Stimulated activated memory B cell treated with anti-CD40 and anti-IgM and Interleukin-4, amounts not matched to agents 10 μg/mL and 1 μg/mL and 100 μg/mL, for 72 hours (primary cell): ENCODE results near the gene HERC6.
"Not testable (repeated sequence)": the region's sequence is repeated elsewhere in the genome, so short reads cannot be mapped to it uniquely, and the experiment has no call there.

Source experiments
- ATAC-seq: fragments of 150-1000 bp; cut with Tn5 transposase; 2 replicates; pipeline ENCODE4 v1.10.0; 2021
- H3K27ac Mint-ChIP-seq: one replicate; pipeline ENCODE4 v1.8.0; 2022; ENCODE audit warnings: mild to moderate bottlenecking, mixed read lengths
- H3K27me3 Mint-ChIP-seq: one replicate; pipeline ENCODE4 v1.8.0; 2022; ENCODE audit warnings: mixed read lengths
- H3K36me3 Mint-ChIP-seq: one replicate; pipeline ENCODE4 v1.8.0; 2022; ENCODE audit warnings: mixed read lengths
- H3K4me1 Mint-ChIP-seq: one replicate; pipeline ENCODE4 v1.8.0; 2022; ENCODE audit warnings: mixed read lengths
- H3K4me3 Mint-ChIP-seq: one replicate; pipeline ENCODE4 v1.8.0; 2022; ENCODE audit warnings: mild to moderate bottlenecking, moderate library complexity, mixed read lengths
- H3K9me3 Mint-ChIP-seq: one replicate; pipeline ENCODE4 v1.8.0; 2022; ENCODE audit warnings: mixed read lengths

Gene HERC6

DNA sequence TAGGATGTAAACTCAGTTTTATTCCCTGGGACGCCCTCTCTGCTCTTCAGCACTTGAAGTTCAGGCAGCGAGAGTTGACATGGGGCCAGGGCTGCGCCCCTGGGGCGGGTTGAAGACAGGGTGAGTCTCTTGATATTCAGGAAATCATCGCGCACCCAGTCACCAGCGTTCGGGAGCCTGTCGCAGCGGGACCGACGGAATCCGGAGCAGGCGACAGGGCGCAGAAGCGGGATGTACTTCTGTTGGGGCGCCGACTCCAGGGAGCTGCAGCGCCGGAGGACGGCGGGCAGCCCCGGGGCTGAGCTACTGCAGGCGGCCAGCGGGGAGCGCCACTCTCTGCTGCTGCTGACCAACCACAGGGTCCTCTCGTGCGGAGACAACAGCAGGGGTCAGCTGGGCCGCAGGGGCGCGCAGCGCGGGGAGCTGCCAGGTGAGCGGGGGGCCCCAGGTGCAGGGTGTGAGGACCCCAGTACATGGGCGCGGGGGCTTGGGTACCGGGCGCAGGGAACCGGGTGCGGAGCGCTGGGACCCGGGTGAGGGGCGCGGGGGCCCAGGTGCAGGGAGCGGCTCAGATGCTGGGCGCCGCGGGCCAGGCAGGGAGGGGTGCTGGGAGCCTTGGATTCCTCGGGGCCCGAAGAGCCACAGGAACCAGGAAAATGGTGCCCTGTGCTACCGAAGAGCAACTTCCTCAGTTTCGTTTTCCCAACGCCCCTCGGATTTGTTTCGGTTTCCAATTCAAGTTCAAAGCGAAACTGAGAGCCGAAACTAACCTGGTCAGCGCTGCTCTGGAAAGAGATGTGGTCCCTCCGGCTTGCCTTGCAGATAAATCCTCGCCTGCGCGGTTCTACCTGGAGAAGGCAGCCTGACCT is at the start of gene HERC6:
TSS of gene HERC6 (plus strand) at position 162 of the 869 bp plus-strand sequence. CDS start at position 232, 70 bp downstream.
- Mint-ChIP-seq H3K36me3 (no peaks in the 10 kb centered on the region), H3K9me3 (no peaks in the 10 kb centered on the region), H3K27ac (peak within 1 kb of the TSS; percentile 97), H3K27me3 (no peaks in the 10 kb centered on the region), H3K4me1 (peaks cover 24% of the 10 kb centered on the region), H3K4me3 (peak within 1 kb of the TSS; percentile 92)
- peak; percentile 92 for ATAC-seq

DNA sequence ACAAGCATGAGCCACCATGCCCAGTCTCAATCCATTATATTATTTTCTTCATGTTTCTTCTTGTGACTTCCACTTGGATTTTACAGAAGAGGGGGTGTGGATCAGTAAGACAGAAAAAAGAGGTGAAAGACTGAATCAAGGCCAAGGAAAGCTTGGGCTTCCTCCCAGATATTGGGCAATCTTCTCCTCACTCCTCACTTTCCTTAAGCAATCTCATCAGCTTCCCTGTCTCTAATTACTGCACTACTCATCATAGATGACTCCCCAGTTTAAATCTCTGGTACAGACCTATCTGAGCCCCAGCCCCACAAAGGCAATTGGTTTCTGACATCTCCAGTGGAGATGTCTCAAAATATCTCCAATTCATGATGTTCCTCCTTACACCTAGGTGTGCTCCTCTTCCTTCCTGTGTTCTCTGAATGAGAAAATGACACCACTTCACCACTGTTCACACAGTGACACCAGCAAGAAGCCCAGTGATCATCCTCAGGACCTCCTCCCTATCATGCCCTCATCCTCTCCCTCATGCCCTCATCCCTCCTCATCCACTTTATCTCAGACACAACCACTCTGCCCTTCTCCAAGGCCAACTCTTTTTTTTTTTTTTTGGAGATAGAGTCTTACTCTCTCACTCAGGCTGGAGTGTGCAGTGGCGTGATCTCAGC is 44.8 kb upstream of the HERC6 start:
- Mint-ChIP-seq H3K9me3 (peaks cover 6% of the 10 kb centered on the region), H3K27me3 (no peaks in the 10 kb centered on the region), H3K27ac (no peak overlapping the region), H3K4me3 (no peak overlapping the region), H3K4me1 (peaks cover 26% of the 10 kb centered on the region), H3K36me3 (no peaks in the 10 kb centered on the region)
- ATAC-seq = no peak

DNA sequence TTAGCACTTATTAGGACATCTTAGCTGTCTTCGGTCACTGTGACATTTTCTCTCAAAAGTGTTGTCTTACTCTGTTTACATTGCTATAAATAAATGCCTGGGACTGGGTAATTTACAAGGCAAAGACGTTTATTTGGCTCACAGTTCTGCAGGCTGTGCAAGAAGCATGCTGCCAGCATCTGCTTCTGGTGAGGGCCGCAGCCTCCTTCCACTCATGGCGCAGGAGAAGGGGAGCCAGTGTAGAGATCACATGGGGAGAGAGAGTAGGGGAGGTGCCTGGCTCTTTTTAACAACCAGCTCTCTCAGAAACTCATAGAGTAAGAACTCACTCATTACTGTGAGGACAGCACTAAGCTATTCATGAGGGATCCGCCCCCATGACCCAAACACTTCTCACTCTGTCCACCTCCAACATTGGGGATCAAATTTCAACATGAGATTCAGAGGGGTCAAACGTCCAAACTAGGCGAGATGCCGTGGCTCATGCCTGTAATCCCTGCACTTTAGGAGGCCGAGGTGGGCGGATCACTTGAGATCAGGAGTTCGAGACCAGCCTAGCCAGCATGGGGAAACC is 43.5 kb upstream of the HERC6 start:
- Mint-ChIP-seq H3K27me3 (no peaks in the 10 kb centered on the region), H3K36me3 (no peaks in the 10 kb centered on the region), H3K4me3 (no peak overlapping the region), H3K27ac (no peak overlapping the region), H3K9me3 (peaks cover 6% of the 10 kb centered on the region), H3K4me1 (peaks cover 26% of the 10 kb centered on the region)
- no peak for ATAC-seq

DNA sequence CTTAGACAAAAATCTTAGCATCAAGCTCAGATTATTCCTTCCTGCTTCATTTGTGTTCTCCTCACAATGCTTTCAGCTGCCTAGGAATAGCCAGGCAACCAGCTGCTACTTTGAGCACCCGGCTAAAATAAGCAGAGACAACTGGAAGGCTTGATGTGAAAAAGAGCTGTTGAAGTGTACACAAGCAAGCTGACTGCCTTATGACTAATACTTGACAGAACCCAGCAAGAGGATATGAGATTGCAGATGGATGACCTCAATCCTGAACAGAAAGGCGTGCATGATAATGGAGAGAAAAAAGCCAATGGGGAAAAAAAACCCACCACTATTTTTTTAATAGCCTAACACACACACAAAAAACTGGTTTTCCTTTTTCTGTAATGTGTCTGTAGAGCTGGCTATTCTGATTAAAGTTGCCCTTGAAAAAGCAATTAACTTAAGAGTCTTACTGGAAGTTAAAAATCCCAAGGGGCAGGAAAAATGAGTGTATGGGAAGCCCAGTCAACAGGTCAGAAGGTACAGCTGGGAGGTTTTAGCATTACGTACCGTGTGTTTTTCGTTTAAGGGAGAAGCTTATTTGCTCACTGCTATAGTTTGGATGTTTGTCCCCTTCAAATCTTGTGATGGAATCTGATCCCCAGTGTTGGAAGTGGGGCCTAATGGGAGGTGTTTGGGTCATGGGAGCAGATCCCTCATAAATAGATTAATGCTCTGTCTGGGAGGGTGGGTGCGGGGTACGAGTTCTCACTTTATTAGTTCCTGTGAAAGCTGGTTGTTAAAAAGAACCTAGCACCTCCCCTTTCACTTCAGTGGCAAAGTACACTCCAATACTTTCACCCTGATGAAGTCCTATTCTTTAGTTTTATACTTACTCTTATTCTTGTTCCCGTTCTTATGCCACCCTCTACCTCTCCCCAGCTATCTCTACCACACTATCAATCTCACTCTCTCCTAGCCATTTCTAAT is 37.1 kb upstream of the HERC6 start:
- Mint-ChIP-seq H3K4me3 (no peak overlapping the region), H3K36me3 (no peaks in the 10 kb centered on the region), H3K27me3 (no peaks in the 10 kb centered on the region), H3K9me3 (no peaks in the 10 kb centered on the region), H3K4me1 (no peaks in the 10 kb centered on the region), H3K27ac (no peak overlapping the region)
- no peak for ATAC-seq

DNA sequence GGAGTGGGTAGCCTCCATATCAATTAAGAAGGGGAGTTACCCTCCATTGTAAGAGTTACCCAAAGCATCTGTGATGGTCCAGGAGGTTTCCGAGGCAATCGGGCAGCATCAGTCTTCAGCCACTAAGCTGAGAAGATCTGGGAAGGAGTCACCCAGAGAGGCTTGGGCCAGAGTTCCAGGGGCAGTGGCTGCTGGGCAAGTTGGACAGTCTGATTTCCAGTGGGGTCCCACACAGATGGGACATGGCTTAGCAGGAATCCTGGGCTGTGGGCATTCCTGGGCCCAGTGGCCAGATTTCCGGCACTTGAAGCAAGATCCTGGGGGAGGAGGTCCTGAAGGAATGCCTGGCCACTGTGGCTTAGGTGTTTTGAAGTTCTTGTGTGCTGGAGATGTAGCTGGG is 31.8 kb upstream of the HERC6 start:
- not testable (repeated sequence) for ATAC-seq, H3K4me1 Mint-ChIP-seq, H3K4me3 Mint-ChIP-seq, H3K27ac Mint-ChIP-seq, H3K9me3 Mint-ChIP-seq, H3K27me3 Mint-ChIP-seq, H3K36me3 Mint-ChIP-seq

DNA sequence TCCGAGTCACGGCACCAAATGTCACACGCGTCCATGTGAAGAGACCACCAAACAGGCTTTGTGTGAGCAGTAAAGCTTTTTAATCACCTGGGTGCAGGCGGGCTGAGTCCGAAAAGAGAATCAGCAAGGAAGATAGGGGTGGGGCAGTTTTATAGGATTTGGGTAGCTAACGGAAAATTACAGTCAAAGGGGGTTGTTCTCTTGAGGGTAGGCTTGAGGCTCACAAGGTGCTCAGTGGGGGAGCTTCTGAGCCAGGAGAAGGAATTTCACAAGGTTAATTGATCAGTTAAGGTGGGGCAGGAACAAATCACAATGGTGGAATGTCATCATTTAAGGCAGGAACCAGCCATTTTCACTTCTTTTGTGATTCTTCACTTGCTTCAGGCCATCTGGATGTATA is 29.9 kb upstream of the HERC6 start:
- H3K4me3 Mint-ChIP-seq, H3K36me3 Mint-ChIP-seq, ATAC-seq, H3K4me1 Mint-ChIP-seq, H3K9me3 Mint-ChIP-seq, H3K27ac Mint-ChIP-seq, H3K27me3 Mint-ChIP-seq: not testable (repeated sequence)

DNA sequence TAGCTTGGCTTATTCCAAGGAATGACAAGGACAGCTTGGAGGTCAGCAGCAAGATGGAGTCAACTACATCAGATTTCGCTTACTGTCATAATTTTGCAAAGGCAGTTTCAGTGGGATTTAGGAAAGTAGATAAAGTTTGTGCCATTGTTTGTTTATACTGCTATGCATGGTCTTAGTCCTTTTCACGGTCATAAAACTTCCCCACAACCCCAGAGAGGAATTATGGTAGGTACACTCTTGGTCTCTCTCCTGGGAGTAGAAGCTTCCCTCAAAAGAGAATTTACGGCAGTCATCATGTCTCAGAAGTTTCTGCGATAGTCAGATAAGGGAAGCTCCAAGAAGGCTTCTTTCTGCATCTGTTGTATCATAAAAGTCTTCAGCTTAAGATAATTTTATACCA is 27.9 kb upstream of the HERC6 start:
- Mint-ChIP-seq H3K9me3 (peaks cover 3% of the 10 kb centered on the region), H3K36me3 (peaks cover 6% of the 10 kb centered on the region), H3K4me3 (no peak overlapping the region), H3K27ac (no peak overlapping the region), H3K4me1 (no peaks in the 10 kb centered on the region), H3K27me3 (no peaks in the 10 kb centered on the region)
- no peak for ATAC-seq

DNA sequence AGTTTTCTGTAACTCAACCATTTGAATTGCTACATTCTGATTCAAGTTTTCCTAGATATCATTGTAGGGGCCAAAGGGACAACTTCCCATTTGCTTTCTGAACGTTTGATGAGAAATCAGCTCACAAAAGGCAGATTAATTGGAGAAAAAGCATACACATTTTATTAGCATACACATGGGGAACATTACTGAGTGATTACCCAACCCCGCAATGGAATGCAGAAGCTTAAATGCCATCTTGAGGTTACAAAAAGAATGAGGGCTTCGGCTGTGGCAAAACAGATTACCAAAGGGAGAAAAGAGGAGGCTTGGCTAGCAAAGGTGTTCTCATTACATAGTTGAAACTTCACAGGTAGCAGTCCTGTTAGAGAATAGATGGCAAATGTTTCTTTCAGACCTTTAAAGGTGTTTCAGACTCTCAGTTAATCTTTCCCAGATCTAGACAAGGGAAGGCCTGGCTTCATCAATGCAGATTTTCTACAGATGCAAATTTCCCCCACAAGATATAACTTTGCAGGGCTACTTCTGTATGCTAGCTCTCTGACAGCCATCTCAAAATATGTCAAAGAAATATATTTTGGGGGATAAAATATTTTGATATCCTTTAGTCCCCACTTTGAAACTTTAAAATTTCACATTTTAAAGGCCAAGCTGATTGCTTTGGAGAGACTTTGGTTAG is 26.5 kb upstream of the HERC6 start:
- Mint-ChIP-seq H3K36me3 (peaks cover 6% of the 10 kb centered on the region), H3K27me3 (no peaks in the 10 kb centered on the region), H3K4me3 (no peak overlapping the region), H3K27ac (no peak overlapping the region), H3K4me1 (no peaks in the 10 kb centered on the region), H3K9me3 (peaks cover 3% of the 10 kb centered on the region)
- ATAC-seq = no peak

DNA sequence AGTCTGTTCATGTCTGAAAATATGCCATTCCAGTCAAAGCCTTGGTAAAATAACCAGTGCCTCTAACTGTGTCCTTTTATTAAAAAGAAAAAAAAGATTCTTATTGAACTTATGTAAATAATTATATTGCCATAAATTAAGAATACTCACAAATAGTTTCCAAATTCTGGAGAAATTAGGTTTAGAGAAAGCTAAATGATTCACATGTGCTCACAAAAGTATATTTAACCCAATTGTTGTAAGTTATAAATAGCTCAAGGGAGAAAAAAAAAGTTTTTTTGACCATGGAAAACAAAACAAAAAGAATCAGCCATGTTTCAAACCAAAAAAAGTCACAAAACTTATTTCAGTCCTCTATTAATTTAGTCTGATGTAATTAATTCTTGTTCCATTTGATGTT is 25.3 kb upstream of the HERC6 start:
- Mint-ChIP-seq H3K36me3 (peaks cover 6% of the 10 kb centered on the region), H3K4me3 (no peak overlapping the region), H3K27me3 (no peaks in the 10 kb centered on the region), H3K9me3 (peaks cover 3% of the 10 kb centered on the region), H3K27ac (no peak overlapping the region), H3K4me1 (no peaks in the 10 kb centered on the region)
- no peak for ATAC-seq

DNA sequence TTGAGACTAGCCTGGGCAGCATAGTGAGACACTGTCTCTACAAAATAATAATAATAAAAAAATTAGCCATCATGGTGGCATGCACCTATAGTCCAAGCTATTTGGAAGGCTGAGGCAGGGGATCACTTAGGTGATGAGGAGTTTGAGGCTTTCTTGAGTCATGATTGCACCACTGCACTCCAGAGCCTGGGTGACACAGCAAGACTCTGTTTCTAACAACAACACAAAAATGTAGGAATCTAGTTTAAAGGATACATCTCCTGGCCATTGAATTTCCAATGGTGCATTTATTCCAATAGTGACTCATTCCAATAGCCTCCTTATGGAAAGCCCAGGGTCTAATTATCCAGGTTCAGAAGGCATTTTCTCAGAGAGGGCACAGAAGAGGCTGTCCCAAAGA is 21.9 kb upstream of the HERC6 start:
- no peaks in the 10 kb centered on the region for H3K4me1 Mint-ChIP-seq
- peaks cover 3% of the 10 kb centered on the region for H3K9me3 Mint-ChIP-seq
- peaks cover 6% of the 10 kb centered on the region for H3K36me3 Mint-ChIP-seq
- no peak overlapping the region for H3K27ac Mint-ChIP-seq
- no peaks in the 10 kb centered on the region for H3K27me3 Mint-ChIP-seq
- ATAC-seq = no peak
- H3K4me3 Mint-ChIP-seq = no peak overlapping the region

DNA sequence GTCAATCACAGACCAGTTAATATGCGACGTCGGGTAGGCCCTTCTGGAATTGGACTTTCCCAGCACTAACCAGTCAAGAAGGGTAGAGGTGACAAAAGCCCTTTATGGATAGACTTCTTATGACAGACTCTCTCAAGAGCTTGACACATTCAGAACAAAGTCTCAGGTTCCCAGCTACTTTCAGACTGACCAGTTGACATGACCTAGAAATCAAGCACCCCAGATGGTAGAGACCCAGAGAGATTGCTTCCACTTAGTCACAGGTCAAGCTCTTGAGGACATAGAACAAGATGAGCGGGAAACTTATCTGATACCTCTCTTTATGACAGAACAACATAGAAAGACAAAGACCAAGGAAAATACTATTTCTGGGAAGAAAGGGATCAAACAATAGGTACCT is 21.4 kb upstream of the HERC6 start:
- Mint-ChIP-seq H3K36me3 (peaks cover 6% of the 10 kb centered on the region), H3K27ac (no peak overlapping the region), H3K27me3 (no peaks in the 10 kb centered on the region), H3K4me3 (no peak overlapping the region), H3K4me1 (no peaks in the 10 kb centered on the region), H3K9me3 (peaks cover 3% of the 10 kb centered on the region)
- ATAC-seq = no peak

DNA sequence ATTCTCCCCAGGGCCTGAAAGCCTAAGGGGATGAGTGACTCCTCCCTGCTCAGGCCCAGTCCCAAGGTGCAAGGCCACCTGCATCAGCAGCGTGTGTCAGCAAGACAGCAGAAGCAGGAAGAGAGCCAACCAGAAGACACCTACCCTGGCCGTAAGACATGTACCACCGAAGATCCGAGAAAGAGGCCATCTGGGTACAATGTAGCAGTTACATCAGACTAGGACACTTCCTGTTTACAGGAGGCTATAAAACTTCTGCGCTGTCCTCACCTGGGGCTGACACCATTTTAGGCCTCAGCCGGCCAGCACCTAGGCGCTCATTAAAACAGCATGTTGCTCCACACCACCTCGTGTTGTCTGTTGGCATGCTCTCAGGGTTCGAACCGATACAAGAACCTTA is 19.1 kb upstream of the HERC6 start:
- Mint-ChIP-seq H3K27ac (no peak overlapping the region), H3K9me3 (peaks cover 5% of the 10 kb centered on the region), H3K4me1 (no peaks in the 10 kb centered on the region), H3K36me3 (no peaks in the 10 kb centered on the region), H3K4me3 (no peak overlapping the region), H3K27me3 (peaks cover 11% of the 10 kb centered on the region)
- ATAC-seq = no peak

DNA sequence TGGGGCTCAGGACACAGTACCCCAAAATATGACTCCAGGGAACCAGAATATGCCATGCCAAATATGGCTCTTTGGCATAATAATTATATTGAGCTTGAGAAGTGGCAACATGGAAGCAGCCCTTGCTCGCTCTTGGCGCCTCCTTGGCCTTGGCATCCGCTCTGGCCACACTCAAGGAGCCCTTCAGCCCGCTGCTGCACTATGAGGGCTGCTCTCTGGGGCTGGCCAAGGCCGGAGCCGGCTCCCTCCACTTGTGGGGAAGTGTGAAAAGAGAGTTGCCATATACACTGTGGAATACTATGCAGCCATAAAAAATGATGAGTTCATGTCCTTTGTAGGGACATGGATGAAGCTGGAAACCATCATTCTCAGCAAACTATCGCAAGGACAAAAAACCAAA is 18.4 kb upstream of the HERC6 start:
- Mint-ChIP-seq H3K4me1 (no peaks in the 10 kb centered on the region), H3K4me3 (no peak overlapping the region), H3K9me3 (peaks cover 6% of the 10 kb centered on the region), H3K27ac (no peak overlapping the region), H3K27me3 (peaks cover 11% of the 10 kb centered on the region), H3K36me3 (no peaks in the 10 kb centered on the region)
- no peak for ATAC-seq

DNA sequence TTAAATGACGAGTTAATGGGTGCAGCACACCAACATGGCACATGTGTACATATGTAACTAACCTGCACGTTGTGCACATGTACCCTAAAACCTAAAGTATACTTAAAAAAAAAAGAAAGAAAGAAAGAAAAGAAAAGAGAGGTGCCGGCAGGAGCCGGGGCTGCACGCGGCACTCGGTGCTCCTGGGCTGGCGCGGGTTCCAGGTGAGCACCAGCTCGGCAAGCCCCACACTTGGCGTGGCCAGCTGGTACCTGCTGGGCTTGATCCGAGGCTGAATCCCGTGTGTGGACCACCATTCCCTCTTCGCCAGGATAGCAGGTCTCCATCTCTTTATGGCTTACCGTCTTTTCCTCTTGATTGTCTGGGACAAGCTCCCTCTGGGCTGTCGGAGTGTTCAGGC is 17.9 kb upstream of the HERC6 start:
- Mint-ChIP-seq H3K27ac (no peak overlapping the region), H3K27me3 (peaks cover 11% of the 10 kb centered on the region), H3K9me3 (peaks cover 6% of the 10 kb centered on the region), H3K4me3 (no peak overlapping the region), H3K36me3 (no peaks in the 10 kb centered on the region), H3K4me1 (no peaks in the 10 kb centered on the region)
- no peak for ATAC-seq
